Esophagus squamous epithelium (tissue), 4 donors: ENCODE measurements around the gene KRTAP5-1.

ENCODE experiments used
- POLR2A ChIP-seq, 4 donors: fragments of 450-650 bp; IDR thresholded peaks; one replicate each; pipeline ENCODE4 v1.6.1; 2017; ENCODE audit warnings: antibody characterized with exemption in 4 of 4, mild to moderate bottlenecking in 4 of 4, moderate library complexity in 3 of 4
- TF ChIP-seq, protein P1 (sequence below), 6 experiments: fragments of 450-650 bp in 4 of 6; fragments of 200-600 bp in 2 of 6; sonication (generic) in 2 of 6; IDR thresholded peaks; one replicate each; pipeline ENCODE4 v1.5.1; 2016 to 2019; ENCODE audit warnings: antibody characterized with exemption in 6 of 6, mild to moderate bottlenecking in 4 of 6, moderate library complexity in 4 of 6

DNA sequence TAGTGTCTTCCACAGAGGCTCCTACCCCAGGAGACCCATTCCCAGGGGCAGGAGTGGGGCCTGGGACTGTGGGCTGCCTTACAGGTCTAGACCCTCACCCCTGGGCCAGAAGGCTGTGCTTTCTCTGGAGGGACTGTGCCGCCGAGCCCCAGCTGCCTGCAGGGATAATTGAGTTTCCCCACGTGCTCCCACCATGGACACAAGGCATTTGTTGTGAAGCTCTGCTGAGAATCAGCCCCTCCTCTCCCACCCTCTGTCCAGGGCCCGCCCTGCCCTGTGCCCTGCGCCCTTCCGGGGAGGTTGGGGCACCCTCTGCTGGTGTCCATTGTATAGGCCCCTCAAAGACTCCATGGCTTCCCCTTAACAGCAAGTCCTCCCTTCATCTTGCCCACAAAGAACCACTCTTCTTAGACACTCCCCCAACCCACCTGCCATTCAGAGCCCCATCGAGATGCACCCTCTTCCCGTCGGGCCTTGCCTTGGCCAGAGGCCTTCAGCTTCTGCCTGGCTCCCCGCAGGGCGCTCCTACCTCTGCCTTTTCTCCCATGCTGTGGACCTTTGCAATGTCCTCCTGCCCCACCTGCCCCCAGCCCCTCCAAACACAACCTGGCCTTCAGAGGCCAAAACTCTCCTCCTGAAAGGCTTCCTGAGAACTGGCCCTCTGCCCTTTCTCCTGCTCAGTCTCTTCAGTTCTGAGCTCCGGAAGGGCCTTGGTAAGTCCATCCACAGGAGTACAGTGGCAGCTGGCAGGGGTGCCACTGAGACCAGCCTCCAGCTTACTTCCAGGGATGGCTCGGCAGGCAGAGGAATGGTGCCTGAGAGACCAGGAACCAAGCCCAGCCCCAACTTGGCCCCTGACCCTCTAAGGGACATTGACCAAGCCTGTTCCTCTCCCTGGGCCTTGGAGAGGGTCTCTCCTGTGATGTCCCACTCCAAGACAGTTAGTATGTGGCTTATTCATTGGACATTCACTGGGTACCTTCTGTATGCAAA lies 35.4 kb downstream of the KRTAP5-1 start:
- TF ChIP-seq, protein P1, sequence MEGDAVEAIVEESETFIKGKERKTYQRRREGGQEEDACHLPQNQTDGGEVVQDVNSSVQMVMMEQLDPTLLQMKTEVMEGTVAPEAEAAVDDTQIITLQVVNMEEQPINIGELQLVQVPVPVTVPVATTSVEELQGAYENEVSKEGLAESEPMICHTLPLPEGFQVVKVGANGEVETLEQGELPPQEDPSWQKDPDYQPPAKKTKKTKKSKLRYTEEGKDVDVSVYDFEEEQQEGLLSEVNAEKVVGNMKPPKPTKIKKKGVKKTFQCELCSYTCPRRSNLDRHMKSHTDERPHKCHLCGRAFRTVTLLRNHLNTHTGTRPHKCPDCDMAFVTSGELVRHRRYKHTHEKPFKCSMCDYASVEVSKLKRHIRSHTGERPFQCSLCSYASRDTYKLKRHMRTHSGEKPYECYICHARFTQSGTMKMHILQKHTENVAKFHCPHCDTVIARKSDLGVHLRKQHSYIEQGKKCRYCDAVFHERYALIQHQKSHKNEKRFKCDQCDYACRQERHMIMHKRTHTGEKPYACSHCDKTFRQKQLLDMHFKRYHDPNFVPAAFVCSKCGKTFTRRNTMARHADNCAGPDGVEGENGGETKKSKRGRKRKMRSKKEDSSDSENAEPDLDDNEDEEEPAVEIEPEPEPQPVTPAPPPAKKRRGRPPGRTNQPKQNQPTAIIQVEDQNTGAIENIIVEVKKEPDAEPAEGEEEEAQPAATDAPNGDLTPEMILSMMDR (IDR thresholded peaks at IDR 0.05) = no peak
- TF ChIP-seq POLR2A (IDR thresholded peaks at IDR 0.05) = no peak
